RCC 7860 (cell line): ENCODE results near the gene PDRG1.

ENCODE experiments used
- DNase-seq: peaks from one replicate; pipeline ENCODE4 v3.0.0-alpha.2; 2015; ENCODE audit warnings: low spot score
- FAIRE-seq: peaks from 2 replicates; lab custom pipeline; 2012; peaks lifted over from hg19 to GRCh38; lab: Jason Lieb, UNC

Gene PDRG1

GRCh38 chr20:31968291-31969126 lies 16.7 kb upstream of the PDRG1 start:
- peak; percentile 23 for DNase-seq
- FAIRE-seq: no peak

GRCh38 chr20:31967830-31968249 lies 16.0 kb upstream of the PDRG1 start, which contains the start of gene XKR7:
XKR7 (plus strand) TSS chr20:31968151; CDS start chr20:31968176, 25 bp downstream.
- FAIRE-seq: no peak
- no peak for DNase-seq

GRCh38 chr20:31966991-31967655 lies 15.3 kb upstream of the PDRG1 start:
- FAIRE-seq (no peak), DNase-seq (no peak)

DNA sequence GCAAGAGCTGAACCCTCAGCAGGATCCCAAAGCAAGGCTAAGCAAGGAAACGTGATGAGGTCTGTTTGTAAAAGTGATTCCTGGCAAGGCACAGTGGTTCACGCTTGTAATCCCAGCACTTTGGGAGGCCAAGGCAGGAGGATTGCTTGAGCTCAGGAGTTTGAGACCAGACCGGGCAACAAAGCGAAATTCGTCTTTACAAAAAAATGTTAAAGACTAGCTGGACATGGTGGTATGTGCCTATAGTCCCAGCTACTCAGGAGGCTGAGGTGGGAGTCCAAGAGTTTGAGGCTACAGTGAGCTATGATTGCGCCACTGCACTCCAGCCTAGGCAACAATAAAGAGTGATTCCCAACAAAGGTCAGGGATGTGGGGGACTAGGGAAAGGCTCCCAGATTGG lies 12.0 kb upstream of the PDRG1 start:
- no peak for FAIRE-seq
- no peak for DNase-seq

- FAIRE-seq (no peak), DNase-seq (no peak)
Measured at GRCh38 chr20:31962761-31963160, 10.9 kb upstream of the PDRG1 start.

DNA sequence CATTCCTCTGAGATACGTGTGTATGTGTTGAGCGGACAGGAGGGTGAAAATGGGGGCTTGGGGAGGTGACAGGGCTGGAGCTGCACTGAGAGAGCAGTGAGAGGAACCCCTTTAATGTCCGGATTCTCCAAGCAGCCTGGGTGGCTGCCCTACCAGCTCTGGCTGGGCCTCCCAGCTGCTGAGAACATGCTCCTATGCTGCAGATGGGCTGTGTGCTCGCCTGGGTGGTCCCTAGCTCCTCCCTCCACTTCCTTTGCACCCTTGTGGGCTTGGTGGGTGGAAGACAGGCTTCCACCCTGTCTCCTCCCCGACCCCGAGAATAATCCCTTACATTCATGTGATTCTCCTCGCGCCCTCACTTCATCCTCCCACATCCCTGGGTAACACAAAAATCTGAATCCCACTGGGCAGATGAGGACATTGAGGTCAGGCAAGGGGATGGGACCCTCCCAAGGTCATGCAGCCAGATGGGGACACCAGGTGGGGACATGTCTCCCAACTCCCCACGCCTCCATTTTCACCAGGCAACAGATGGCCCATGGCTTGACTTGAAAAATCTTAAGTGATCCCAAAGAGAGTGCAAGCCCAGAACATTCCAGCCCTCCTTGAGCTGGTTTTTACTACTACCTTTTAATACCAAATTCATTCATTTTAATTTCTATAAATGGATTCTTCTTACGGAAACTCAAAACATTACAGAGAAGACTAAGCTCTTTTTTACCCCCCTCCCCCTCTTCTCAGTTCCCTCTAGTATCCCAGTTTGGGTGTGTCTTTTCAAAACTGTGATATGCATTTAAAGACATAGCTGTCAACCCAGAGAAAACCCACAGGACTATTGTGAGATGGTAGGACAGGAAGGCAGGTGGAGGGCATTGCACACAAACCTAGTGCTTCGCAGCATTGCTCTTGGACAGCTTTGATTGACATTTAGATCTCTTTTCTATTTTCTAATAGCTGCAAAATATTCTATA lies 5.0 kb upstream of the PDRG1 start:
- FAIRE-seq: no peak

DNA sequence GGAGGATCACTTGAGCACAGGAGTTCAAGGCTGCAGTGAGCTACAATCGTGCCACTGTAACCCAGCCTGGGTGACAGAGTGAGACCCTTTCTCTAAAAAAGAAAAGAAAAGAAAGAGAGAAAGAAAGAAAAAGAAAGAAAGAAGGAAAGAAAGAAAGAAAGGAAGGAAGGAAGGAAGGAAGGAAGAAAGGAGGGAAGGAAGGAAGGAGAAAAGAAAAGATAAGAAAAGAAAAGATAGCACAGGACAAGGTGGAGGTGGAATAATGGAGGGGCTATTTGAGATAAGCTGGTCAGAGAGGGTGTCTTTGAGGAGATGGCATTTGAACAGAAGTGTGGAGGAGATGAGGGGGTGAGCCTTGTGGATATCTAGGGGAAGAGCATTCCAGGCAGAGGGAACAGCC lies 2.7 kb upstream of the PDRG1 start:
- no peak for FAIRE-seq

More for the DNA sequence above, 5.0 kb upstream of the PDRG1 start:
- DNase-seq: no peak

GRCh38 chr20:31953556-31954148 lies 1.8 kb upstream of the PDRG1 start:
- FAIRE-seq (no peak), DNase-seq (no peak)

More for the DNA sequence above, 2.7 kb upstream of the PDRG1 start:
- no peak for DNase-seq

GRCh38 chr20:31951203-31951529 lies 680 bp downstream of the PDRG1 start:
- no peak for DNase-seq
- no peak for FAIRE-seq

GRCh38 chr20:31949877-31950646 lies 1.8 kb downstream of the PDRG1 start:
- DNase-seq: no peak
- FAIRE-seq: no peak

GRCh38 chr20:31948008-31948407 lies 3.8 kb downstream of the PDRG1 start:
- FAIRE-seq: no peak
- no peak for DNase-seq

- no peak for FAIRE-seq
- no peak for DNase-seq
Measured at GRCh38 chr20:31945785-31946184, 6.1 kb downstream of the PDRG1 start.

DNA sequence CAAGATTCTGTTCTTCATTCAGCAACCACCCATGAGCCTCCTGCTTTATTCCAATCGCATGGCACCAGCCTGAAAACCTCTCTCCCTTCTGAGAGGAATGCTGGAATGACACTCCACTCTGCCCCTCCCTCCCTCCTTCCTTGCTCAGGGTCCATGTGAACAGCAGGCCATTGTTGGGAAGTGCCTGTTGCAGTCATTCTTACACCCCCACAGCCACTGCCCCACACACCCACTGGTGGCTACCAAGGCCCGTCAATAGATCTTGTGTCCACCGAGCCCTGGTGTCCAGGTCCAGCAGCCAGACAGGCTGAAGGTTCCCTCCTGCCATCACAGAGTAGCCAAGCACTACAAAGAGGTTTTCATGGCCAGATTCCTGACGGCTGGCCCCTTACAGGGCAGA lies 6.5 kb downstream of the PDRG1 start:
- DNase-seq (no peak), FAIRE-seq (no peak)

DNA sequence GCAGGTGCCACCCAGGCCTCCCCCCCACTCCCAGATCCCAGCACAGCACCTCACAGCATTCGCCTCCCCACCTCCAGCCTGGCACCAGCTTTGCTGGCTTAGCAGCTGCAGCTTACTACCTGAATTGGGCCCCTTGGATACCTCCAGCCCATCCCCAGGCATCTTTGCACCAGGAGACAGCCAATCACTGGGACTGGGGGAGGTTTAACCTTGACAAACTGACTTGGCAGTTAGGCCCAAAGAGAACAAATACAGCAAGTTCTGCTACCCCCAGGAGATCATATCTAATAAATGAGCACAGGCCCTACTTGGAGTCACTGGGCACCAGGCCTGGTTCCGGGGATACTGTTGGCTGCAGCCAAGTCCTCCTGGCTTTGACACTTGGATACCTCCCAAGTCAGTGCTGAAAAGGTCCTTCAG lies 8.8 kb downstream of the PDRG1 start:
- FAIRE-seq (no peak), DNase-seq (no peak)

DNA sequence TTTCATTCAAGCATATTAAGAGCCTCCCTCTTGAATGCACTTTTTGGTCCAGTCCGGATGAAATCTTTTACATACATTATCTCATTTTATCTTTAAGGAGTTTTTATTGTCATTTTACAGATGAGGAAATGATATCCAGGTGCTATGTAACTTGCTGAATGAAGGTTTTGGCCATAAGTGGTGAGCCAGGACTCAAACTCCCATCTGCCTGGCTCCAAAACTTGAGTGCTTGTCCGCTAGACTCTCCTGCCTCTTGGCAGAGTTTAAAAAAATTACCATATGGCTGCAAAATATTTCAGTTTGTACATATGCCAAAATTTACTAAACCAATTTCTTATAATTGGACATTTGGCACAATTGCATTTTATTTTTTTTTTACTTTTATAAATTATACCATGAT lies 12.2 kb downstream of the PDRG1 start:
- FAIRE-seq: no peak
- no peak for DNase-seq

DNA sequence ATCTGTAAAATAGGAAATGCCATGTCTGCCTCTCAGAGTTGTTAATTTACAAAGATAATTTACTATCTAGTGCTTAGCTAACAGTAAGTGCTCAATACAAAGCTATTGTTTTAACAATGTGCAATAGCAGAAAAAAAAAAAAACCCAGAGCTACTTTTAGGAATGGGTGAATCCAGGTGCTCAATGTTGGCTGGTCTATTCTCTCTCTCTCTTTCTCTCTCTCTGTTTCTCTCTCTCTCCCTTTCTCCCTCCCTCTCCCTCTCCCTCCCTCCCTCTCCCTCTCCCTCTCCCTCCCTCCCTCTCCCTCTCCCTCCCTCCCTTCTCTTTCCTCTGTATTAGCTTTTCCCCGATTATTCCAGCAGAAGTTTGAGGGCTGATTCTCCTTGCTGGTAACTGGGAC lies 14.0 kb downstream of the PDRG1 start:
- FAIRE-seq (no peak), DNase-seq (no peak)

- no peak for FAIRE-seq
Measured at GRCh38 chr20:31936420-31936819, 15.4 kb downstream of the PDRG1 start.

DNA sequence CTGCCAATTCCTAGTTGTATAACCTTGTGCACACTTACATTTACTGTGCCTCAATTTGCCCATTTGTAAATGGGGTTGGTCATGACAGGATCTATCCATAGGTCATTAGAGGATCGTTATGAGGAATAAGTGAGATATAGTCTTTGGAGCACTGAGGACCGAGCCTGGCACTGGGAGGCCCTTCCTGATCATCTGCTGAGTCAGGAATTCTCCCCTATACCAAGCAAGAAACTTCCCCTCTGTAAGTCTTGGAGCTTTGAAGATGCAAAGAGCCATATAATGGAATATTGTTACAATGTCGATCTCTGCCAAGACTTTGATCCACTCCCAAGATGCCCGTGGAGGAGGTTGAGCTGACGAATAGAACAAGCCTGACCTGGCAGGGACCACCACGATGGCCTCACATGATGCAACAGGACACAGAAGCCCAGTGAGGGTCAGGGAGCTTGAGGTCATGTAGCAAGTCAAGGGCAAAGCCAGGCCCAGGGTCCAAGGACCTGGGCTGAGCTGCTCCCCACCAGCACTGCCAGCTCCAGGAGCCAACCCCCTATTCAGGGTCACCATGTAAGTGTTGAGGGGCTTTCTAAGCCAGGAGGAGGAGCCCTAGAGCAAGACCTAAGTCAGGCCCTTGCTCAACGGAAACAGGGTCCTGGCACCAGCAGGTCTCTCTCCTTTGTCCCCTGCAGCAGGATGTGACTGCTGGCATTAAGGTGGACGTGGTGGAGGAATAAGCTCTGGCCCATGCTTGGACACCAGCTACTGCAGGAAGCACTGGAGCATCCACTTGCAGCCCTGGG lies 16.7 kb downstream of the PDRG1 start:
- no peak for FAIRE-seq
- DNase-seq: no peak

More at GRCh38 chr20:31936420-31936819, 15.4 kb downstream of the PDRG1 start:
- DNase-seq: no peak

DNA sequence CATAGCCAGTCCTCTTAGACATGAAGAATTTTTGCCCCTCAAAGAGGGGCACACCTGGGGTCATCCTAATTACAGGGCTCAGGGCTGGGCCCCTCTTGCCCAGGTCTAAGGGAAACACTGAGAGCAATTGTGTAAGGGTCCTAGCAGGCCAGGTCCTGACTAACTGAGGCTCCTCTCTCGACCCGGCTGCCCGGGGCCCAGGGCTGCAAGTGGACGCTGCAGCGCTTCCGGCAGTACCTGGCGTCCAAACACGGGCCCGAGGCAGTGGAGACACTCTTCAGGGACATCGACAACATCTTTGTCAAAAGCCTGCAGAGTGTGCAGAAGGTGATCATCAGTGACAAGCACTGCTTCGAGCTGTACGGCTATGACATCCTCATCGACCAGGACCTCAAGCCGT lies 17.4 kb downstream of the PDRG1 start:
- no peak for FAIRE-seq
- DNase-seq: no peak
